ENCODE data around the gene HOXA5.

HOXA5 gene

GRCh38 chr7:27105301-27106031 is 38.0 kb downstream of the HOXA5 start:
- DNase-seq = no peak

GRCh38 chr7:27104341-27105058 is 39.0 kb downstream of the HOXA5 start:
- DNase-seq = no peak

GRCh38 chr7:27103489-27104226 is 39.8 kb downstream of the HOXA5 start:
- peak in 2 of 14 donors; percentile 39 to 43 for DNase-seq

GRCh38 chr7:27102581-27103442 is 40.7 kb downstream of the HOXA5 start, which contains the start of gene HOXA2:
TSS of gene HOXA2 (minus strand) at chr7:27102683. CDS start at chr7:27102500, 183 bp downstream.
- DNase-seq = peak in 5 of 14 donors; percentile 40 to 64 (median 48)

- no peak for DNase-seq
These were observed 41.4 kb downstream of the HOXA5 start for GRCh38 chr7:27101957-27102580.

GRCh38 chr7:27101171-27101956 is 42.1 kb downstream of the HOXA5 start:
- peak in 1 of 14 donors; percentile 84 for DNase-seq

GRCh38 chr7:27100694-27101170 is 42.7 kb downstream of the HOXA5 start:
- DNase-seq = peak in 1 of 14 donors; percentile 84

GRCh38 chr7:27099453-27100370 is 43.8 kb downstream of the HOXA5 start:
- no peak for DNase-seq

GRCh38 chr7:27098578-27099451 is 44.7 kb downstream of the HOXA5 start:
- DNase-seq = peak in 4 of 14 donors; percentile 32 to 63 (median 48)

GRCh38 chr7:27097686-27098577 is 45.5 kb downstream of the HOXA5 start:
- DNase-seq = no peak

- no peak for DNase-seq
These were observed 46.5 kb downstream of the HOXA5 start for GRCh38 chr7:27096768-27097514.

GRCh38 chr7:27095897-27096767 is 47.3 kb downstream of the HOXA5 start, which contains the start of gene HOXA1:
TSS of gene HOXA1 (minus strand) at chr7:27096000. CDS start at chr7:27095912, 88 bp downstream.
- DNase-seq = peak in 8 of 14 donors; percentile 58 to 85 (median 74)

GRCh38 chr7:27095050-27095896 is 48.2 kb downstream of the HOXA5 start:
- DNase-seq = no peak
